Right forelimb (tissue), 1 donor: ENCODE data around the gene S1PR5.

Source experiments
- DNase-seq: peaks from one replicate; pipeline ENCODE4 v3.0.0-alpha.2; 2018

The S1PR5 gene

DNA sequence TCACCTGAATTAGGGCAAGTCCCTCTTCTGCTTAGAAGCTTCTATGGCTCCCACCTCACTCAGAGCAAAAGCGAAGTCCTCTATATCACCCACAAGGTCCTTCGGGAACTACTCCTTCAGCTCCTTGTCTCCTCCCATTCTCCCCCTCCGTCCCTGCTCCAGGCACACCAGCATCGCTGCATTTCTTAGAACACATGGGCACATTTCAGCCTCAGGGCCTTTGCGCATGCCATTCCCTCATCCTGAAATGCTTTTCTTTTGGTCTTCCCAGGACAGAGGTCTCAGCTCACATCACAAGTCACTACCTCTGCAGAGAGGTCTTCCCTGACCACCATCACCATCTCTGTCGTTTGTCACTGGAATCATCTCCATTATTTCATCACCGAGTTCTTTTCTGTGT is 4.0 kb downstream of the S1PR5 start:
- DNase-seq = no peak

GRCh38 chr19:10510301-10510802 is 6.9 kb downstream of the S1PR5 start:
- no peak for DNase-seq

DNA sequence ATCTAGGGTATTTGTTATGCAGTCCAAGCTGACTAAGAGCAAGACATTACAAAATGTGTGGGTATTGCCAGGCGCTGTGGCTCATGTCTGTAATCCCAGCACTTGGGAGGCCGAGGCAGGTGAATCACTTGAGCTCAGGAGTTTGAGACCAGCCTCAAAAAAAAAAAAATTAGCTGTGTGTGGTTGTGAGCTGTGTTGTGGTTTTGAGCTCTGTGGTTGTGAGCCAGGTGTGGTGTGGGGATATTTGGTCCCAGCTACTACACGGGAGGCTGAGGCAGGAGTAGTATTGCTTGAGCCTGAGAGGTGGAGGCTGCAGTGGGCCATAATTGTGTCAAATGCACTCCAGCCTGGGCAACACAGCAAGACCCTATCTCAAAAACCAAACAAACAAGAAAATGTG is 8.5 kb downstream of the S1PR5 start:
- DNase-seq = no peak

DNA sequence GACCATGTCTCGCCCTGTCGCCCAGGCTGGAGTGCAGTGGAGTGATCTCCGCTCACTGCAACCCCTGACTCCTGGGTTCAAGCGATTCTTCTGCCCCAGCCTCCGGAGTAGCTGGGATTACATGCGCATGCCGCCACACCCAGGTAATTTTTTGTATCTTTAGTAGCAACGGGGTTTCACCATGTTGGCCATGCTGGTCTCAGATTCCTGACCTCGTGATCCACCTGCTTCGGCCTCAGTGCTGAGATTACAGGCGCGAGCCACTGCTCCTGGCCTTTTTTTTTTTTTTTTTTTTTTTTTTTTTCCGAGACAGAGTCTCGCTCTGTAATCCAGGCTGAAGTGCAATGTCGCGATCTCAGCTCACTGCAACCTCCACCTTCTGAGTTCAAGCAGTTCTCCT is 9.2 kb downstream of the S1PR5 start:
- DNase-seq = no peak

- peak; percentile 67 for DNase-seq
Observed at GRCh38 chr19:10505583-10506229, 11.5 kb downstream of the S1PR5 start.

GRCh38 chr19:10503002-10503789 is 14.1 kb downstream of the S1PR5 start, which contains the start of gene KEAP1:
KEAP1 (minus strand) TSS chr19:10503356; CDS start chr19:10500033, 3,323 bp downstream.
- no peak for DNase-seq

DNA sequence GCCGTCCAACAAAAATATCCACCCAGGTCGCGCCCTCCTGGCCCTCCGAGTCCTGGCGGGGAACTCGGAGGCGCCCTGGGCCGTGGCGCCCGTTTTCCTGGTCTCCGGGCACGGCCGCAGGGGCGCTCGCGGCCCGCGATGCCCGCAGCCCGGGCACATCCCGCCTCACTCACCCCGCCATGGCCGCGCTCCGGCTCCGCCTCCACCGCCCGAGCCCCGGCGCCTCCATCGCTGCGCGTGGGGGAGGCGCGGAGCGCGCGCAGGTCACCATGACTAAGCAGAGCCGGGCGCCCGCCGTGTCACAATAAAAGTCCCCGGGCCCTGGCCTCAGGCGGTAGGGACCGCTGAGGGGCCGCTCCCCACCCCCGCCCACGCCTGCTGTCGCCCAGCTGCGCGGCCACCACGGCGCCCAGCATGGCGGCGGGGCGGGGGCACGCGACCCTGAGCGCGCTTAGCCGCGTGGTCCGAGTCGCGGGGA is 14.7 kb downstream of the S1PR5 start:
- peak; percentile 94 for DNase-seq

DNA sequence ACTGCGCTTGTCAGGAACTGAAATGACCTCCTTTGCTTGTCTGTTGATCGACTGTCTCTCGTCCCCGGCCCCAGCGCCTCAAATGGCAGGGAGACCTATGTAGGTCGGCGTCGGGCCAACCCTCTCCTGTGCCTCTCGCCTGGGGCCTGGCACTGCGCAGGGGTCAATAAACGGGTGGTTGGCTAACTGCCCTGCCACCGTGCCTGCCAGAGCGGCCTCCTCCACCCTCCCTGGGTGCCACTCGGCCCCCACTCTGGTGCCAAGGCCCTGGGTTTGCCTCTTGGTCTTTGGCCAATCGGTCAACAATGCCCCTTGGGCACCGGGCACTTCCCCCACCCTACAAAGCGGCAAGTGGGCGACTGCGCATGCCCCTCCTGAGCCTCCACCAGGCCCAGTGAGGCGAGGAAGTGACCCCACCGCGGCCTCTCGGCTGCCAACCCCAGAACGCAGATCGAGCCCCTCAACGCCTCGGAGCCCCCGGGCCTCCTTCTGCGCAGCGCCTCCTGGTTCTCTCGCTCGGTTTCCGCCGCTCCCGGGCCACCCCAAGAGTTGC is 15.2 kb downstream of the S1PR5 start:
- DNase-seq = peak; percentile 74

GRCh38 chr19:10500247-10500592 is 17.0 kb downstream of the S1PR5 start:
- DNase-seq = no peak

- DNase-seq = no peak
Observed at GRCh38 chr19:10499550-10500246, 17.5 kb downstream of the S1PR5 start.

- no peak for DNase-seq
Observed at GRCh38 chr19:10497371-10497770, 19.9 kb downstream of the S1PR5 start.

- no peak for DNase-seq
Observed at GRCh38 chr19:10491472-10492047, 25.7 kb downstream of the S1PR5 start.

GRCh38 chr19:10486551-10486950 is 30.7 kb downstream of the S1PR5 start:
- DNase-seq = no peak

DNA sequence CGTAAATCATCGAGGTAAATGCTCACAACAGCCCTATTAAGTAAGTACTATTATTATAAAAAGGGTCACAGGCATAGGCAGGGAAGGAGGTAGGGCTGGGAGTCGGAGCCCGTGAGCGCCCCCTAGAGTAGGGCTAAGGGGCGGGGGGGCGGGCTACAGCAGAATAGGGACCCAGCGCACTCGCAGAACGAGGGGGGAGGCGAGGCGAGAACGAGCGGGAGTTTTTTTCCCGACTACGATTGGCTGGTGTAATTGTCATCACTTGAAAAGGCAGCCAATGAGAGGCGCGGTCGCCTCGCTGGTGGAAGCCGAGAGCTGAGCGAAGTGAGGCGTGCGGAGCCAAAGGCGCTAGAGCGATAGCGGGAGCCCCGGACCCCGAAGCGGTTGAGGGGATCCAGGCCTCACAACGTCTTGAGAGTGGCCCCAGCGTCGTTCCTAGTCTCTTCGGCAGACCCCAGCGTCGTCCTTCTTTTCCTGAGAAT is 38.3 kb downstream of the S1PR5 start:
- peak; percentile 84 for DNase-seq

DNA sequence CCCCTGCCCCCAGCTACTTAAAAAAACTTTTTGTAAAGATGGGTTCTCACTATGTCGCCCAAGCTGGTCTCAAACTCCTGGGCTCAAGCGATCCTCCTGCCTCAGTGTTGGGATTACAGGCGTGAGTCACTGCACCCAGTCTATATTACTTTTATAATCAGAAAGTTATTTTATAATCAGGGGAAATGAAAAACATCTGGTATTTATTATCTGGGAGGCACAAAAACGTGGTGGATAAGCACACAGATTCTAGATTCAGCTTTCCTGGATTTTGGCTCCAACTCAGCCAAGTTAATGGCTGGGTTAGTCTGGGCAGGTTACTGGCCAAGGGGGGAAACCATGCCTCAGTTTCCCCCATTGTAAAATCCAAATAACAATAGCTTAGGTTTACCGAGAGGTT is 38.8 kb downstream of the S1PR5 start:
- no peak for DNase-seq

DNA sequence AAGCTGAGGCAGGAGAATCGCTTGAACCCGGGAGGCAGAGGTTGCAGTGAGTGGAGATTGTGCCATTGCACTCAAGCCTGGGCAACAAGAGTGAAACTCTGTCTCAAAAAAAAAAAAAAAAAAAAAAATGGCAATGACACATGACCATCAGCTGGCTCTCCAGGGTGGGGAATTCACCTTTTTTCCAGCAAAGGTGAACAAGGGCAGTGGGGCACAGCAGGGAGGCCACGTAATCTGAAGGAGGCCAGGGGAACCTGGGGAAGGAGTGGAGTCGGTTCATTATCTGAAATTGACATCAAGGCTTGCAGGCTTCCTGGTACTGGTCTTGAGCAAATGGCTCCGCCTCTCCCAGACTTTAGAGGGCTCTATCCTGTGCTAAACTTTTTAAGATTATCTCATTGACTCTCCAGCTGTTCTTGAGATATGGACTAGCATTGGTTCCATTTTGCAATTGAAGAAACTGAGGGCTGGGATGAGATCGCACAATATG is 42.2 kb downstream of the S1PR5 start:
- no peak for DNase-seq

- DNase-seq = no peak
Observed at GRCh38 chr19:10473192-10473591, 44.1 kb downstream of the S1PR5 start.

- DNase-seq = no peak
Observed at GRCh38 chr19:10471909-10472308, 45.3 kb downstream of the S1PR5 start.

DNA sequence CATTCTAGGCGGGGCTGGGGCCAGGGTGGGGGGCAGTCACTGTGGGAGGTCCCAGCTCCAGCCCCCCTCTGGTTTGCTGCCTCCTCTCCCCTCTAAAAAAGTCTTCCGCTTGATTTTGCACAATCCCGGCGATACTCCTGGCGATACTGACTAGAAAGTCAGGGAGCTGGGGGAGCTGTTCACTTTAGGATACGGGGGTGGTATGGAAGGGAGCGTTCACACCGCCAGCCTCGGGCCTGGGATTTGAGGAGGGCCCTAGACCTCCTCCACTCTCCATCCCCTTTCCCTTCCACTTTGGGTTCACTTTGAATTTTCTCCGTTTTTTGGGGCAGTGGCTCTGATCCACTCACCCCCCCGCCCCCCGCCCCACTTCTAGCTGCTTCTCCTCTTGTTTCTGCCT is 49.1 kb downstream of the S1PR5 start:
- no peak for DNase-seq

- DNase-seq = no peak
Observed at GRCh38 chr19:10467104-10467706, 50.0 kb downstream of the S1PR5 start.

DNA sequence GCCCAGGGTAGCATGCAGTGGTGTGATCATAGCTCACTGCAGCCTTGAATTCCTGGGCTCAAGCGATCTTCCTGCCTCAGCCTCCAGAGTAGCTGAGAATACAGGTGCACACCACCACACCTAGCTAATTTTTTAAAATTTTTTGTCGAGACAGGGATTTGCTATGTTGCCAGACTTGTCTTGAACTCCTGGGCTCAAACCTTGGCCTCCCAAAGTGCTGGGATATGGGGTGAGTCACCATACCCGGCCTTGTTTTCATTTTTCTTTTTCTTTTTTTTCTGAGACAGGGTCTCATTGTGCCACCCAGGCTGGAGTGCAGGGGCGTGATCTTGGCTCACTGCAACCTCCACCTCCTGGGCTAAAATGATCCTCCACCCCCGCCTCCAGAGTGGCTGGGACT is 52.8 kb downstream of the S1PR5 start:
- DNase-seq = no peak
